ENCODE results near the gene IL32. TPM values are rescaled to one million over a fixed set of nuclear protein-coding genes. Genes with fewer than 3 reads are reported as not detected.

The IL32 gene
- total RNA-seq, 2 experiments from 2014 or later = 378 to 383 TPM

- Mint-ChIP-seq H3K4me1 (ENCODE audit: low read depth) (peaks cover 73% of the 10 kb centered on the region), H3K4me3 (no peak overlapping the region)
- no peak overlapping the region for H3K4me3 ChIP-seq (ENCODE audit: low read length)
Measured at GRCh38 chr16:3099395-3099731, 33.9 kb downstream of the IL32 start.

GRCh38 chr16:3099732-3100499 lies 34.5 kb downstream of the IL32 start:
- DNase-seq (peak; percentile 78 to 97 (median 88)), ATAC-seq (ENCODE audit: poor library complexity) (peak; percentile 82)
- ChIA-PET POLR2A (interaction anchor here (0.6 to 9.3 kb wide), 9 partner anchors 18 to 59 kb away, joined by 3 to 91 read pairs (median 6); partner anchors contain the start of gene IL32), CTCF (interaction anchor here (0.5 to 3.7 kb wide), 5 partner anchors 19 to 75 kb away, joined by 3 to 30 read pairs (median 4); no protein-coding TSS in a partner anchor)
- no peaks in the 10 kb centered on the region for H3K9me3 ChIP-seq (ENCODE audit: control insufficient read depth in 1 of 2, insufficient read depth in 1 of 2, low read length in 2 of 2)
- Mint-ChIP-seq H3K27ac (peak overlapping the region; percentile 68), H3K27me3 (no peaks in the 10 kb centered on the region), H3K4me3 (peak overlapping the region; percentile 82), H3K36me3 (ENCODE audit: low read depth) (no peaks in the 10 kb centered on the region), H3K4me1 (ENCODE audit: low read depth) (peaks cover 71% of the 10 kb centered on the region), H3K9me3 (no peaks in the 10 kb centered on the region)
- peaks cover 49% of the 10 kb centered on the region for H3K4me1 ChIP-seq (ENCODE audit: insufficient read depth, low read length)
- H3K36me3 ChIP-seq (ENCODE audit: insufficient read depth, low read length) = no peaks in the 10 kb centered on the region
- no peak for TF ChIP-seq CTCF (IDR thresholded peaks at IDR 0.05)
- intact Hi-C loops (cut with DNase I, micrococcal nuclease) = loop anchor here (2.0 kb wide), 3 partner anchors 23 to 41 kb away; partner anchors contain the start of gene ZNF213 (in 1 of the 2)
- peak overlapping the region in 1 of 2 donors; percentile 18 for H3K27ac ChIP-seq (ENCODE audit: low read depth in 1 of 2, low read length in 2 of 2)
- no peaks in the 10 kb centered on the region for H3K27me3 ChIP-seq (ENCODE audit: control insufficient read depth in 1 of 2, insufficient read depth in 2 of 2, low read length in 2 of 2)
- H3K4me3 ChIP-seq (ENCODE audit: low read length) = peak overlapping the region; percentile 48

More at GRCh38 chr16:3099395-3099731, 33.9 kb downstream of the IL32 start:
- Histone ChIP-seq H3K4me1 (ENCODE audit: insufficient read depth, low read length) (peaks cover 55% of the 10 kb centered on the region), H3K27me3 (ENCODE audit: control insufficient read depth in 1 of 2, insufficient read depth in 2 of 2, low read length in 2 of 2) (no peaks in the 10 kb centered on the region), H3K9me3 (ENCODE audit: control insufficient read depth in 1 of 2, insufficient read depth in 1 of 2, low read length in 2 of 2) (no peaks in the 10 kb centered on the region), H3K27ac (ENCODE audit: low read depth in 1 of 2, low read length in 2 of 2) (peak overlapping the region in 1 of 2 donors; percentile 18), H3K36me3 (ENCODE audit: insufficient read depth, low read length) (no peaks in the 10 kb centered on the region)
- intact Hi-C loops (cut with DNase I, micrococcal nuclease) = loop anchor here in 1 of 2 experiments (2.0 kb wide), 1 partner anchor 23 kb away; no protein-coding TSS in a partner anchor
- Mint-ChIP-seq H3K36me3 (ENCODE audit: low read depth) (no peaks in the 10 kb centered on the region), H3K27me3 (no peaks in the 10 kb centered on the region), H3K9me3 (no peaks in the 10 kb centered on the region), H3K27ac (no peak overlapping the region)
- ChIA-PET CTCF (interaction anchor here (0.5 to 3.7 kb wide), 4 partner anchors 30 to 75 kb away, joined by 3 to 30 read pairs (median 10); no protein-coding TSS in a partner anchor), POLR2A (interaction anchor here (1.3 to 9.3 kb wide), 8 partner anchors 18 to 40 kb away, joined by 3 to 91 read pairs (median 8); partner anchors contain the start of genes IL32 and ZNF213)
- no peak for DNase-seq
- ATAC-seq (ENCODE audit: poor library complexity) = no peak
- no peak for TF ChIP-seq CTCF (IDR thresholded peaks at IDR 0.05)

- Mint-ChIP-seq H3K4me3 (peak overlapping the region; percentile 93), H3K9me3 (no peaks in the 10 kb centered on the region), H3K27ac (peak overlapping the region; percentile 74), H3K36me3 (ENCODE audit: low read depth) (no peaks in the 10 kb centered on the region), H3K4me1 (ENCODE audit: low read depth) (peaks cover 70% of the 10 kb centered on the region), H3K27me3 (no peaks in the 10 kb centered on the region)
- Histone ChIP-seq H3K9me3 (ENCODE audit: control insufficient read depth in 1 of 2, insufficient read depth in 1 of 2, low read length in 2 of 2) (no peaks in the 10 kb centered on the region), H3K27me3 (ENCODE audit: control insufficient read depth in 1 of 2, insufficient read depth in 2 of 2, low read length in 2 of 2) (no peaks in the 10 kb centered on the region), H3K4me1 (ENCODE audit: insufficient read depth, low read length) (peaks cover 44% of the 10 kb centered on the region), H3K4me3 (ENCODE audit: low read length) (peak overlapping the region; percentile 40), H3K36me3 (ENCODE audit: insufficient read depth, low read length) (no peaks in the 10 kb centered on the region), H3K27ac (ENCODE audit: low read depth in 1 of 2, low read length in 2 of 2) (no peak overlapping the region)
- CTCF ChIA-PET = interaction anchor here (0.9 to 3.5 kb wide), 4 partner anchors 28 to 49 kb away, joined by 3 to 22 read pairs (median 9); no protein-coding TSS in a partner anchor
- intact Hi-C loops (cut with DNase I, micrococcal nuclease) = loop anchor here in 1 of 2 experiments (2.0 kb wide), 2 partner anchors 34 to 42 kb away; partner anchors contain the start of gene ZNF213
- POLR2A ChIA-PET = interaction anchor here (0.6 to 9.3 kb wide), 12 partner anchors 8 to 61 kb away, joined by 3 to 91 read pairs (median 3); partner anchors contain the start of genes IL32 and ZNF205
- TF ChIP-seq CTCF (IDR thresholded peaks at IDR 0.05) = peak; percentile 78
- DNase-seq = peak in 9 of 14 experiments; percentile 24 to 84 (median 44)
- ATAC-seq (ENCODE audit: poor library complexity) = peak; percentile 28
Measured at GRCh38 chr16:3101018-3101840, 35.8 kb downstream of the IL32 start.
